ENCODE results near the gene THBS1.

THBS1 gene

DNA sequence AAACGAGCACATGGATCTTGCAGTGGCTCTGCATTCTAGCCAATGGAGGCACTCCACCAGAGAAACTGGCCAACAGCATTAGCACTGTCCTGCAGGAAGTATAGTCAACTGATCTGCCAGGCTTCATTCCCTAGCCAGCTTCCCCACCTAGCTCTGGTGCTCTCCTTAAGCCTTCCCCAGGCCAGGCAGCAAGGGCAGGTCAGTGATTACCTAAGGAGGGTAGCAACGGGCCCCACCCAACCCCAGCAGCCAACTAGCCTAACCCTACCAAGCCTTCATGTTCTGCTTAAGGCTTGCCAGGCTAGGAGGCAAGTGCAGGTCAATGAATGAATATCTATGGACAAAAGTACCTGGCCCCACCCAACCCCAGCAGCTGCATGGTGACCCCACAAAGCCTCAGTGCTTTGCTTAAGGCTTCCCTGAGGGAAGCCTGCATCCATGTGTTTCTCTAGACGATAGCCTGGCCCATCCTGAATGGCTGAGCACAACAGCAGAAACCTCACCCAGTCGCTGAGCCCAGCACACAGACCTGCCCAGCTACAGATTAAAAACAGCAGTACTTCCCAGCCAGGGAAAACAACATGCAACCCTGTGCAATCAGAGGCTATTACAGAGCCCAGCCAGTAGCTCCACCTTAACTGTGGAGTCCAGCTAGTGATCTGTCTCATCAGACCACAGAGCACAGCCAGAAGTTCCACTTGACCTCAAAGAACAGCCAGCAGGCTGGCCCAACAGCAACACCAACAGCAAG lies 28.5 kb downstream of the THBS1 start:
- no peak for DNase-seq

DNA sequence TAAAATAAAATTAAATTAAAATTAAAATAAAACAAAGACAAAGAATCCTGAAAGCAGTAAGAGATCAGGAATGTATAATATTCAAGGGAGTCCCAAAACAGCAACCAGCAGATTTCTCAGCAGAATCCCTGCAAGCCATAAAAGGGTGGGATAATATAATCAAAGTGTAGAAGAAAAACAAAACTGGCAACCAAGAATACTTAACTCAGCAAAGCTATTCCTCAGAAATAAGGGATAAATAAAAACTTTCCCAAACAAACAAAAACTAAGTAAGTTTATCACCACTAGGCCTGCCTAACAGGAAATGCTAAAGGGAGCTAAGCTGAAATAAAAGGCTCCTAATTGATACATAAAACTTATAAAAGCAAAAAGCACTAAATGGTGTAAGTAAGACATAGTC lies 29.8 kb downstream of the THBS1 start:
- DNase-seq: no peak

DNA sequence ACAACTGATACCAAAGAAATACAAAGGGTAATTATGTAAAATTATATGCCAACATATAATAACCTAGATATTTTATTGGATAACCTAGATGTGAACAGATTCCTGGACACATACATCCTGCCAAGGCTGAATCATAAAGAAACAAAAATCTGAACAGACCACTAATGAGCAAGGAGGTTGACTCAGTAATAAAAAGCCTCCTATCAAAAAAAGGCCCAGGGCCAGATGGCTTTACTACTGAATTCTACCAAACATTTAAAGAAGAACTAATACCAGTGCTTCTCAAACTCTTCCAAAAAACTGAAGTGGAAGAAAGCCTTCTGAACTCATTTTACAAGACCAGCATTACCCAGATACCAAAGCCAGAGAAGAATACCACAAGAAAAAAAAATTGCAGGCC lies 32.4 kb downstream of the THBS1 start:
- no peak for DNase-seq

DNA sequence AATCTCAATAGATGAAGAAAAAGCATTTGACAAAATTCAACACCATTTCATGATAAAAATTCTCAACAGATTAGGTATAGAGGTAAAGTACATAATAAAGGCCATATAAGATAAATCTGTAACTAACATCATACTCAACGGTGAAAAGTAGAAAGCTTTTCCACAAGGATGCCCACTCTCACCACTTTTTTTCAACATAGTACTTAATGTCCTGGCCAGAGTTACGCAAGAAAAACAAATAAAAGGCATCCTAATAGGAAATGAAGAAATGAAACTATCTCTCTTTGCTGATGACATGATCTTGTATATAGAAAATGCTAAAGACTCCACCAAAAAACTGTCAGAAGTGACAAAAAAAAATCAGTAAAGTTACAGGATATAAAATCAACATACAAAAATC lies 33.0 kb downstream of the THBS1 start:
- DNase-seq: no peak

DNA sequence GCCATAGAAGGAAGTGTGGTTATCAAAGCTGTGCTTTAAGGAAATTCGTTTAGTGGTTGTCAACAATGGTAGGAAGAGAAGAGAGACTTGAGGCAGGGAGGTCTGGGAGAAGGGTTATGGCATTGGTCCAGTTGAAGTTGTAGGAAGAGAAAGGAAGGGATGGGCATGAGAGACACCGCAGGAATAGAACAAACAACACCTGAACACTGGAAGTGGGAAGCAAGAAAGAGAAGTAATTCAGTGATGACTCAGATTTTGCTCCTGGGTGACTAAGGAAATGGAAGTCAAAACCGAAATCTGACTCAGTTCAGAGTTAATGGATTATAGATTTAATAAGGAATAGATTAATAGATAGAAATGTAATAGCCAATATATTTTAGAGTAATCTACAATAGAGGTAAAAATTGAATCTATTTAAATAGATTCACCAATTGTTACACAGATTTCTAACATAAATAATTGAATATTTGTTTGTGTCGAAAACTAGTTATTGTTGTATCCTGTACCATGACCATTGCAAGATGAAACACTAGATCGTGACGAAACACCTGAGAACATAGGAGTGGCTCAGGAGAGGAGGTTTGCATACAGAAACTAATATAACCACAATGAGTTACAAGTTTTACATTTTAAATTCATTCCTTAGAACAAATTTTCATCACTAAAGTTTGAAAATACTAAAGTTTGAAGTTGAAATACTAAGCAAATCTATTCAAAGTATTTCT lies 36.0 kb downstream of the THBS1 start:
- DNase-seq: no peak

DNA sequence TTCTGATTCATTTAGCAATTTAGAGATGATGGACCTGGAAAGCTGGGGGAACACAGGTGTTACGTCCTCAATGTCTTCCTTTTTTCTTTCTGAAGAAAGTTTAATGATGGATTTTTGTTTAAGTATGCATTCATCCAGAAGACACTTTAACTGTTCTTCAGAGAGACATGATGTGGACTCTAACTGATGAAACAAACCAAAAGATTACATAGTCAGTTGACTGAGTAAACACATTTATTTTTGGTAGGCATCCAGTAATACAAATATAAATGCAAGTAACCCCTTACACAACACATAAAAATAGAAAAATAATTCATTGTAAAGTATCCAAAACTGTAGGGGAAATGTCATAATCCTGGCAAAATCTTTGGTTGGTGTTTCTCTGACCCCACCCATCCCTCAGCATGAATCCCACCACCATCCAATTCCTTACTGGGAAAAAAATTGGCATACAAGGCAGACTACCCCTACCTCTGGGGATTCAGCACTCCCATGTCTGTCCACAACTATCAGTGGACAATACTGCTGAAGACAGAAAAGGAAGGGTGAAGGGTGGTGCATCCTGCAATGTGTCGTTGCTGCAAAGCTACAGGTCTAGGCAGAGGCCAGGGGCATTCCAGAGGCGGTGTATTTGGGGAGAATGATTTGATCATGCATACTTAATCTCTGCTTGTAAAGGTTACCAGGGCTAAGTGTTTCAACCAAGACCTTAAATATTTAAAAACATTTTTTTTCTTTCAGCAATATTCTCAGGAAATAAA lies 37.4 kb downstream of the THBS1 start:
- no peak for DNase-seq

DNA sequence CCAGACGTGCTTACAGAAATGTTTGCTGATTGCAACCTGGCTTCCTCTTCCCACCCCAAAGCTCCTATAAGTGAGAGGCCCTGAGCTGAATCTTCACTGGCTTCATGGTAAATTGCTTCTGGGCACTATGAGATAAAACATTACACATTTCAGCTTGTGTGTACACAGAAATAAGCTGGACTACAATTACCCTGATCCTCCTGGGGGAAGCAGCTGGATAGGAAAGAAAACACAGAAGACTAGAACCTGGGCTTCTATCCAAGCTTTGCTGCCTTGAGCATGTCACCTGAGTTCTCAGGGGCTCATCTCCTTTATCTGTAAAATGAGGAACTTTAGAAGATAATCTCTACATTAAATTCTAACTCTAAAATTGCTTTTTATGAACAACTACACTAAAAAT lies 40.3 kb downstream of the THBS1 start:
- no peak for DNase-seq

DNA sequence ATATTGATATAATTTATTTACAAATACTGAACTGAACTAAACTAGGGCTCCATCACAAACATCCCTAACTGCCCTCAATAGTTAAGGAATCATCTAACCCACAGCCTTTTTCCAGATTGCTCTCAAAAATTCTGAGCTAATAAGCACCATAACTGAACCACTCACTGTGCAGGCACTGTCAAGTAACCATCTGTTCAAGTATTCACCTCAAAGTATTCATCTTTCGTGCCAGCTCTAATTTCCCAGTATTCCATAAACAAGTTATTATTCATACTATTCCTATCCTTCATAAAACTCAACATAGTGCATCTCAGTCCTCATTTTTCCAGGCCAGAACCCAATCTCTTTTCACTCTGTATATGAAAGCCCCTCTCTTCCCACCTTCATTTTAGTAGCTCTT lies 41.1 kb downstream of the THBS1 start:
- DNase-seq: no peak

DNA sequence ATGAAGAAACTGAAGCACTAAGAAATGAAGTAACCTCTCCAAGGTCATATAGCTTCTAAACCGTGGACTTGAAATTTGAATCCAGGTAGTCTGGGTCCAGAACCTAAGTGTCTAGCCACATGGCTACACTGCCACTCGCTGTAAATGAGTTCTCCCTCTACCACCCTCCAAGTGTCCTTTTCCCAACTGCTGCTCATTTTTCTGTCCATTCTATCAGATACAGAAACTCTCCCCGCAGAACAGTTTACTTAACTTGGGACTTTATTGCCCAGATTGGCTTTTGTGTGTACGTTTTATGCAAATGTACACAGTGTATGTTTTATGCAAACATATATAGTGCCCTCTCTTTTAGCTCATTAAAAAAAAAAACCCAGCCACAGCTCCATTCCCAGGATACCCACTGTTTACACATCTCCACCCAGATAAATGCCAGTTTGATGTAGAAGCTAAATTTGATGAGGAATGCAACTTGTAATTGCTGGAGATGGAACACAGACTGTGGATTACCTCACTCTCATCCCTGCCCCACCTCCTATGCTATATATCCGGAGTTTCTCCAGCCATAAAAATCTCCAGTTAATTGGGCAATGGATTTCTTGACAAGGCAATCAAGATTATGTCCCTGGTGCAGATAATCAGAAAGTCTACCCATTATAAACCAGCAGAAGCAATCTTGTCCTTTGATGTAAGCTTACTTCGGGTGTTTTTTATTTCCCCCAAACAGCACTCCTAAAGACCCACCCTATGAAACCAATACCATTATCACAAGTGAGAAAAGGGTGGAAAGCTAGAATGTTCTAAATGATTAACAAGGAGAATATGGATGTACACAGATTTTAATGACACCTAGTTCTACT lies 42.0 kb downstream of the THBS1 start:
- DNase-seq: no peak

DNA sequence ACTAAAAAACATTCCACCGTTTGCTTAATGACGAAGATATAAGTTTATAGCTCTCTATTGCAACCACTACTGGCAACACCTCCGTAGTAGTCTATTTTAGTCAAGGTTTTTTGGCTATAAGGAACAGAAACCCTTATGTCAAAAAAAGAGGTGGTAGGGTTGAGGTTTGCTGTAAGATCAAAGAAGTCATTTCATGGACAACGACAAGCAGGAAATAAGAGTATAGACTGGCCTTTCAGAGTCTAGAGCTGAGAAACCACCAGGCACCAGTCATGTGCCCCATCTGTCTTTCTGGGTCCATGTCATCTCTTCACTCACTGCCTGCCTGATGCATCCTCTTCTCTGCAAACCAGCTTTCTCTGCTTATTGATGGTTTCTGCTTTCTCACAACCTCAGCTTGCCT lies 42.7 kb downstream of the THBS1 start:
- DNase-seq: no peak

DNA sequence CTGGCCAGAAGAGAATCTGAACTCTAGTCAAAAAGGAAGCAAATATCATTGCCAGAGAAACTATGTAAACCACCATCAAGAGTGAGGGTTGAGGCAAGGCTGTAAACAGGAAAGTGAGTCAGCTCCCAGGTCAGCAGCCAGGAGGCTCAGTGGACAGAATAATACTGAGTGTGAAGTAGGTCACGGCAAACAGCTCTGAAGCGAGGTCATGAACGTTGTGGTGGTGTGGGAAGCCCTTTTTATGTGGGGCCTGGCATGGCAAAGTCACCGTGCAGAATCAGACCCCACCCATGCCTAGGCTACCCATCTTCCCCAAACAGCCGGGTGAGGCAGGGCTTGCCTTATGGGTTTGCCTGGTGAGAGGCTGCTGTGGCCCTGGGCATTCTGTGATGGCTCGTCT lies 43.9 kb downstream of the THBS1 start:
- DNase-seq: no peak

DNA sequence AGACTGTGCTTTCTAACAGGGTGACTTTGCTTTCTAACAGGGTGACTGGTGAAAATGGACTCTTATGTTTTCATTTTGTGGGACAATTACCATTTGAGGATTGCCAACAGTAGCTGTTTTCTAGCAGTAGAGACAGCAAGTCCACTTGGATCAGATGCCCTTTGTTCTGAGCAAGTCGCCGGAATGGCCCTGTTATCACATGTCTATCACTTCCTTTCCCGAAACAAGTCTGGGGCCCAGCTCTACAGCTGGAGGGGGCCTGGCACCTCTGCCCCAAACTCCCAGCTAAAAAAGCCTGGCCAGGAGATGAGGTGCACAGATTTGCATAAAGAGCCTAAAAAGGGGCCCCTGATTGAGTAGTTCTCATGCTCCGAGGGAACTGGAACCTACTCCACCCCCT lies 44.6 kb downstream of the THBS1 start:
- DNase-seq: no peak

DNA sequence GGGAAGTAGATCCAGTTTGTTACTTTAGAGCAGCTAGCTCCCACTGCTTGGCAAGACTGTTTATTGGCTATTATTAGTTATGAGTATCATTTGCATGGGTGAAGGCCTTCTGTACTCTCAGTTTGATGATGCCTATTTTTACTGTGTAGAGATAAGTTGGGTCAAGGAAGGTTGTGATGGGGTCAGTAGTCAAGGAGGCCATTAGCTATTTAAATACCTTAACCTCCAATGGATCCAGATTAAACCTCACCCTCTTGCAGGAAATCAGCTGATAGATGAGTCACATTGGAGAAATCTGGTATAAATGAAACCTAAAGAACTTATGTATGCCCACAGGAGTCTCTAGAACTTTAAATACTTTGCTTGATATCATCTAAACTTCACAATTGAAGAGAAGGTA lies 45.0 kb downstream of the THBS1 start:
- no peak for DNase-seq

DNA sequence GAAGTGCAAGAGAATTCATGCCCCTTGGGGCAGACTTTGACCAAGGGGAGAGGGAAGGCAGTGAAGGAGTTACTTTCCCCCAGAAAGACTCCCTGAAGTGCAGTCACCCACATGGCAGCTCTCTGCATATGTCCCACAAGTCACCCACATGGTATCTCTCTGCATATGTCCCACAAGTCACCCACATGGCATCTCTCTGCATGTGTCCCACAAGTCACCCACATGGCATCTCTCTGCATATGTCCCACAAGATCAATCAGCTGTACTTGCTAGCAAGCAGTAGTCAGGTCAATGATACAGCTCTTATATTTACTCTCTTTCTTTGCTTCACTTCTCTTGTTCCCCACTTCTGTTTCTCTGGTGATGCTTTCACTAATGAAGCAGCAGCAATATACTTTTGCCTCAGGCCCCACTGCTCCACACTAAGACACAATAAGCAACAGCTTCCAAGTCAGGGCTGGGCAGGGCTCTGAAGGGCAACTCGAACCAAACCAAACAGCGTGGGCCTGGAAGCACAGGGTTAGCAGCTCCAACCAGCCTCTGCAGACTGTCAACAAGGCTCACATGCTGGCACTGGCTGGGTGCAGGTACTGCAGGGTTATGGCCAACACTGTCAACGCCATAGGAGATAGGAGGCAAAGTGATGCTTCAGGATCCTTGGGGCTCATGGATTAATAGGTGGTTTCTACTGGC lies 46.7 kb downstream of the THBS1 start:
- DNase-seq: no peak

DNA sequence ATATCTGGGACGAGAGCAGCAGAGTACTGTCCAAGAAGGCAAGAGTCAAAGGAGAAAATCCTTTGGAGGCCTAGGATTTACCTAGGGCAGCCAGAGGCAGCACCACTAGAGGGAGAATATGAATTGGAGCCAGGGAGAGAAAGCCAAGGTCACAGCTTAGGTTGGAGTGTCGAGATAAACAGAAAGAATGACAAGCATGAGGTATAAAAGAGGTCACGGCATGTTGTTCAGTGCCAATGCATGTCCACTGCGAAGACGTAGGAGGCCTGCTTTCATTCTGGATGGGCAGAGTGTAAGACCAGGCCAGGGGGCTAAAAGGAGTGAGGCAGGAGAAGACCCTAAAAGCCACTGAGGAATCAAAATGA lies 47.2 kb downstream of the THBS1 start:
- DNase-seq: no peak

DNA sequence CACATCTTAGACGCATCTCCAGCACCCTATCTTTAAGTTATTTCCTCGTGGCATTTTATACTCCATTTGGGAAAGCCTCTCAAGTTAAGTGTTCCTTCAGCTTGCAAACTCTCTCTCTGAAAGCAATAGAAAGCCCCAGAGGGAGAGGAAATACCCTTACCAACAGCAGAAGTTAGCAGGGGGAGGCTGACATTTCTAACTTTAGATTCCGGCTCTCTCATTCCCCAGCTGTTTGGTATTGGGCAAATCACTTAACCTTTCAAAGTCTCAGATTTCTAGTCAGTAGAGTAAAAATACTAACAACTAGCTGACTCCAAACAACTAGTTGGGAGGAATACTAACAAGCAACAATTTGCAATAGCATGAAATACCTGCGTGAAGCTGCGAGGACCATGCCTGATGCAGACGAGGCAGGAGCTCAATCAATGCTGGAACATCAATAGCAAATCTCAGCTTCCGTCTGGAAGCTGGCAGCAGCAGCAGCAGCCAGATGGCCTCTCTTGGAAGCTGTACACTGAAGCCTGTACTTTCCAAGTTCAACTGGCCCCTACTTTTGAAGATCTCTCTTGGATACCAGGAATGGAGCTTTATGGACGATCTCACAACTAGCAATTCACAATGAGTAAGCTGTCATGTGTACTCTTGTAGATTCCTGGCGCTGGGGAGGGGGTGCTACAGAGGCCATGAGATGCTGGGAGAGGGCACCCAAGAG lies 47.8 kb downstream of the THBS1 start:
- DNase-seq: no peak

DNA sequence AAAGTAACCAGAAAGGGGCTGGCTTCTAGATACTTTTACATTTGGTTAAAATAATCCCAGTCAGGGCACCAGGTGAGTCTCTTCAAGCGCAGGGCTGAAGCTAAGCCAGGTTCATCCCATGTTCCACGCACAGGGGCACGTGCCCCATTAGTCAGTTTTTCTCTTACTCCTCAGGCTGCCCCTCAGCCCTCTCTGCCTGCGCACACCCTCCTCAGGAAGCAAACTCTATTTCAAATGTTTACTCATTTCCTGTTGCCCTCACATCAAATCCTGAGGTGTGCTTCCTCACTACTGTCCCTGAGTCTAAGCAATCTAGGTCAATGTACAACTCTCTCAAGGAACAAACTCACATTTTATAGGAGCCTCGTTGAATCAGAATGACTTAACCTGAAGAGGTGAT lies 48.5 kb downstream of the THBS1 start:
- DNase-seq: no peak

DNA sequence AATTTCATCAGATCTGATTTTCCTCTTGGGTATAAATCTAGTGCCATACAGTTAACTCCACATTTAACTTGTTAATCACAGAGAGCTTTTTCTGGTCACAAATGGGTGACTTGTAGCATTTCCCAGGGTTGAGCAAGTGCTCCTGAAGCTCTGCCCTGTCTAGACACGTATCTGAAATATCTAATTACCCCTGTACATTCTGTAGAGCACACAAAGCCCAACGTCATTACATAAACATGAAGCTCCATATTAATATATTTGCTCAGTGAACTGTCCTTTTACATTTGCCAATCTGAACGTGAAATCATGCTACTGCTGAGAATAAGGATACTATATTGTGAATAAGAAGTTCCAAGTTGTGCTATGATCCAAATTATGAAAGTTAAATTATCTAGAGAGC lies 49.0 kb downstream of the THBS1 start:
- no peak for DNase-seq

DNA sequence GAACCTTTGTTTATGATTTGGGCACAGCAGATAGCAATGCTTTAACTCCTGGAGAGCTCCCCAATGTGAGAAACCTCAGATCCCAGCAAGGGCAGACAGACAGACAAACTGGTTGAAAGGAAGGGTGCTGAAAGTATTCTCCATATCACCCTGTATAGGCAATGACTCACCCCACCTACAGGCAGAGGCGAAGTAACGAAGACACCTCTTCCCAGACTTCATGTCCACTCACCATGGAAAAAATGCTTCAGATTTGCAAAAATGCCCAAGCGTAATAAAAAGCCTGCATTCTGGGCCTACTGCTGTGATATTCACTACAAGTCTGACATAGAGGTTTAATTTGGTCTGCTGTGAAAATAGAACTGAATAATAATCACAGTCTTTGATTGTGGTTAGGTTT lies 50.5 kb downstream of the THBS1 start:
- DNase-seq: no peak

DNA sequence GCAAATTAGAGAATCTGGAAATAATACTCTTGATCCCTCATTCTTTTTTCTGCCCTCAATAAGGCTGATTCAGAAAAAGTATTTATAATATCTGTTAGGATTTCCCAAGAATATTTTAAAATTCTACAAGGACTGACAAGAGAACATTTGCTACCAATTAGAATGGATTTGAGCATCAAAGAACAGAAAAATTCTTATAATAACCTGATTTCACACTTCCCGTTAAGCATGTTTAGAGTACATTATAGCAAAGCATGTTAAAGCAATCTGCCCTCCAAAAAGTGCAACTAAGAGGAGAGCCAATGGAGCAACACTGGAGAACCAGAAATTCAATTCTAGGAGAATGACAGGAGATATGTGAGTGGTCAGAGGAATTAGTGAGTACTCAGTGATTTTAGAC lies 57.2 kb downstream of the THBS1 start:
- no peak for DNase-seq

DNA sequence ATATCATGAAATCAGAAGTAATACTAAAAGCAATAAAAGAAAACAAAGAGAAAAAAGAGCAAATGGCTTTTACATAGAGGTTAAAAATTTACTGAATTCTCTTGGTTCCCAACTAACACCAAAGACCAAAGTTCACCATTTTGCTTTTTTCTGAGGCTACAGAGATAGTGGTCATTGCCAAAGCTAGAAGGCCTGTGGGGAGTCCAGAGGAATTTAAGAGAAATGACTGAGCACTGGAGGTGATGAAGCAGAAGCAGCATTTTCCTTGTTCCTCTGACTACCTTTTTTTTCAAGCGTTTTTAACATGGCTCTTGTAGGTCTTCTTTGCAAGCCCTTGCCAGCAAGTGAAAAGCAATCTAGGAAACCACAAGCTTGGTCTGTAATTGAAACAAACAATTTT lies 58.2 kb downstream of the THBS1 start:
- DNase-seq: no peak

DNA sequence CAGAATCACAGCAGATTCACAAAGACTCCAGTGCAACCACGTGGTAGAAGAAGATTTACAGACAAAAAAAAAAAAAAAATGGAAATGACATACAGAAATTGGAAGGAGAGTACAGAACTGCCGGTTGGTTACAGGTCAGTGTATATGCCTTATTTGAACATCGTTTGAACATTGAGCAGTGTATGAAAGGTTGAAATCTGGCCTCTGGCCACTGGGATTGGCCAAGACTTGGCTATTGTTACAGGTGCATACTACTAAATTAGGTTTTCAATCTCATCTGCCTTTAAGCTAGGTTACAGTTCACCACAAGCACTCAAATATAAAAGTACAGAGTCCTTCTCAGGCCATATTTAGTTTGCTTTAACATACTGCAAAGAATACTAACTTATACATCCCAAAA lies 59.8 kb downstream of the THBS1 start:
- DNase-seq: no peak

Data from NCI-H187 treated with DMSO at 0.1 percent for 48 hours (cell line).